HFFc6 (cell line): ENCODE data around the gene C14orf132. TPM values are rescaled to one million over a fixed set of nuclear protein-coding genes. Genes with fewer than 3 reads are reported as not detected.

ENCODE experiments used
- DNase-seq: peaks from one replicate; pipeline ENCODE4 v3.0.0-alpha.2; 2018
- H3K27ac Mint-ChIP-seq: 2 replicates; pipeline ENCODE4 v1.8.0; 2020; ENCODE audit warnings: mild to moderate bottlenecking, mixed read lengths
- H3K27me3 Mint-ChIP-seq: 2 replicates; pipeline ENCODE4 v1.8.0; 2021; ENCODE audit warnings: mild to moderate bottlenecking, moderate library complexity, mixed read lengths; ENCODE audit not compliant: insufficient read depth
- H3K36me3 Mint-ChIP-seq: 2 replicates; pipeline ENCODE4 v1.8.0; 2021; ENCODE audit warnings: low read depth, mixed read lengths
- H3K4me1 Mint-ChIP-seq: 2 replicates; pipeline ENCODE4 v1.8.0; 2020; ENCODE audit warnings: low read depth, mixed read lengths
- H3K4me3 Mint-ChIP-seq: 2 replicates; pipeline ENCODE4 v1.8.0; 2020; ENCODE audit warnings: mild to moderate bottlenecking, moderate library complexity, mixed read lengths
- H3K9me3 Mint-ChIP-seq: 2 replicates; pipeline ENCODE4 v1.8.0; 2020; ENCODE audit warnings: mild to moderate bottlenecking, mixed read lengths
- CTCF ChIP-seq: fragments of 200-600 bp; sonication (generic); IDR thresholded peaks from 2 replicates; pipeline ENCODE4 v1.5.0; 2021; ENCODE audit warnings: antibody characterized with exemption, mild to moderate bottlenecking
- total RNA-seq, 6 experiments: library from RNA; stranded (reverse); fragmentation: NEBNext Ultra II Directional; extraction: Animal tissue kit (Norgen Biotek cat#: 25700); gene quantifications; 2 replicates in 1 of 6; 3 replicates in 5 of 6; pipeline ENCODE4 v1.2.3, GENCODE V29; 2021

Gene C14orf132
- total RNA-seq, 6 experiments from 2014 or later: 21.5 to 33.1 (median 27.1) TPM

GRCh38 chr14:96054661-96055060, 15.5 kb downstream of the C14orf132 start:
- Mint-ChIP-seq H3K4me1 (peaks cover 60% of the 10 kb centered on the region), H3K4me3 (peak overlapping the region; percentile 58), H3K27me3 (no peaks in the 10 kb centered on the region; the same call in 1 of the 2 replicates), H3K9me3 (no peaks in the 10 kb centered on the region), H3K27ac (peak overlapping the region; percentile 98), H3K36me3 (peaks cover 23% of the 10 kb centered on the region)
- no peak for TF ChIP-seq CTCF
- no peak for DNase-seq

GRCh38 chr14:96055065-96055752, 16.0 kb downstream of the C14orf132 start:
- Mint-ChIP-seq H3K36me3 (peaks cover 23% of the 10 kb centered on the region), H3K4me3 (0 out of 2 replicates have a peak overlapping the region, but pooled peaks have one; percentile 58), H3K9me3 (no peaks in the 10 kb centered on the region), H3K27ac (peak overlapping the region; percentile 98), H3K4me1 (peaks cover 55% of the 10 kb centered on the region), H3K27me3 (no peaks in the 10 kb centered on the region; the same call in 1 of the 2 replicates)
- no peak for DNase-seq
- TF ChIP-seq CTCF: no peak

- Mint-ChIP-seq H3K36me3 (peaks cover 23% of the 10 kb centered on the region), H3K27me3 (no peaks in the 10 kb centered on the region; the same call in 1 of the 2 replicates), H3K4me1 (peaks cover 52% of the 10 kb centered on the region), H3K9me3 (no peaks in the 10 kb centered on the region), H3K4me3 (no peak overlapping the region), H3K27ac (peak overlapping the region; percentile 61)
- TF ChIP-seq CTCF: no peak
- no peak for DNase-seq
These were observed 16.8 kb downstream of the C14orf132 start for GRCh38 chr14:96055753-96056508.

- peak; percentile 36; the same call in 1 of the 2 replicates for TF ChIP-seq CTCF
- no peak overlapping the region for H3K4me3 Mint-ChIP-seq
- DNase-seq: no peak
- H3K36me3 Mint-ChIP-seq: peaks cover 19% of the 10 kb centered on the region
- H3K4me1 Mint-ChIP-seq: peaks cover 46% of the 10 kb centered on the region
- H3K9me3 Mint-ChIP-seq: no peaks in the 10 kb centered on the region
- no peak overlapping the region for H3K27ac Mint-ChIP-seq
- H3K27me3 Mint-ChIP-seq: no peaks in the 10 kb centered on the region; the same call in 1 of the 2 replicates
These were observed 17.6 kb downstream of the C14orf132 start for GRCh38 chr14:96056509-96057422.

- H3K4me3 Mint-ChIP-seq: no peak overlapping the region
- H3K4me1 Mint-ChIP-seq: peaks cover 37% of the 10 kb centered on the region
- H3K27ac Mint-ChIP-seq: no peak overlapping the region
- no peak for DNase-seq
- H3K36me3 Mint-ChIP-seq: peaks cover 17% of the 10 kb centered on the region
- no peaks in the 10 kb centered on the region; the same call in 1 of the 2 replicates for H3K27me3 Mint-ChIP-seq
- TF ChIP-seq CTCF: no peak
- H3K9me3 Mint-ChIP-seq: no peaks in the 10 kb centered on the region
These were observed 18.6 kb downstream of the C14orf132 start for GRCh38 chr14:96057738-96058137.
